ENCODE data around the gene SERBP1.
A peak's percentile ranks its signal among the peaks of the same experiment; 100 is the strongest.

Gene SERBP1

DNA sequence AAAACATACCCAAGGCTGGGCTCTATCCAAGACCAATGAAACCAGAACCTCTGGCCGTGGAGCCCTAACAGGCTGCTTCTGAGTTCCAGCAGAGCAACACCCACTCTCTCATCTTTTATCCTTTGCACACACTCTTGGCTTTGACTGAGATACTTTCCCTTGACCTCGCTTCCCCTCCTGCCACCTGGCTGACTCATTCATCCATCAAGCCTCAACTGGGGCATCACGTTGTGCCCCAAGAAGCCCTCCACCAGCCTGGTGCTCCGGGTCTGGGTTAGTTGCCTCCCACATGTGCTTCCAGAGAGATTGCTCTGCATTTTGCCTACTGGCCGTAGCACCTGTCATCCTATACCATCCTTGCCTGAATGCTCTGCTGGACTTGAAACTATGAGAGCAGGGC is 34.5 kb upstream of the SERBP1 start:
- Histone ChIP-seq H3K79me1 (ENCODE audit: low read length) (no peaks in the 10 kb centered on the region), H3K4me3 (ENCODE audit: low read depth, low read length) (no peak overlapping the region), H3K4me2 (ENCODE audit: low read length) (no peak overlapping the region), H3K23ac (ENCODE audit: low read length) (no peak overlapping the region), H3K14ac (ENCODE audit: low read length) (no peak overlapping the region), H3K36me3 (ENCODE audit: control insufficient read depth in 1 of 2, insufficient read depth in 2 of 2, low read length in 2 of 2) (no peaks in the 10 kb centered on the region), H2AFZ (ENCODE audit: insufficient read depth, low read length, poor library complexity) (no peak overlapping the region), H3K4ac (ENCODE audit: low read depth, low read length) (no peak overlapping the region), H4K8ac (ENCODE audit: low read depth, low read length) (no peak overlapping the region), H2BK120ac (ENCODE audit: insufficient read depth, low read length, poor library complexity) (no peak overlapping the region), H3K79me2 (ENCODE audit: control insufficient read depth, insufficient read depth, low read length, poor library complexity) (no peaks in the 10 kb centered on the region), H3K27me3 (ENCODE audit: insufficient read depth, low read length) (no peaks in the 10 kb centered on the region), H3K27ac (ENCODE audit: low read depth, low read length) (no peak overlapping the region), H2BK5ac (ENCODE audit: low read depth, low read length, poor library complexity) (no peak overlapping the region), H3K4me1 (ENCODE audit: control insufficient read depth in 1 of 2, insufficient read depth in 2 of 2, low read length in 2 of 2) (peaks cover 0 to 5% of the 10 kb centered on the region in 2 experiments), H4K91ac (ENCODE audit: low read depth, low read length) (no peak overlapping the region), H2AK5ac (ENCODE audit: low read length) (no peak overlapping the region), H3K18ac (ENCODE audit: low read length) (no peak overlapping the region), H2BK12ac (ENCODE audit: low read length) (no peak overlapping the region), H4K12ac (ENCODE audit: low read depth, low read length) (no peak overlapping the region), H3K9ac (ENCODE audit: low read length) (no peak overlapping the region), H3K9me3 (ENCODE audit: insufficient read depth, low read depth, low read length) (no peaks in the 10 kb centered on the region)
- no peak for DNase-seq
- no CpG with 5 or more reads among the region's 5 CpGs for WGBS (ENCODE audit: extremely low coverage, insufficient coverage, insufficient read length)

DNA sequence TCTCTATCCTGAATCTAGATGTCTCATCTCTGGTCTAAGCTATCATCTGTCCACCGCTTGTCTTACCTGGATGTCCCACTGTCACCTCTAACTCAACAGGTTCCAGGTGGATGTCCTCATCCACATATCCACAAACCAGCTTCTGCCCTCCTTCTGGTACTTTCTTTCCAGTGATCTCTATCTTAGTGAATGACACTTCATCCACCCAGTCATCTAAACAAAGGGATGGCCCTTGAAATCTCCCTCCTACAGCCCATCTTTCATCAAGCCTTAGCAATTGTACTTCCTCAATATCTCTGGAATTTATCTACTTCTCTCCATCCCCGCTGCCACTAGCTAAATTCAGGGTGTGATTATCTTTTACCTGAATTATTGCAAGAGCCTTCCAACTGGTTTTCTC is 33.9 kb upstream of the SERBP1 start:
- H3K79me2 ChIP-seq (ENCODE audit: control insufficient read depth, insufficient read depth, low read length, poor library complexity), result no peaks in the 10 kb centered on the region
- H3K4ac ChIP-seq (ENCODE audit: low read depth, low read length), result no peak overlapping the region
- no CpG with 5 or more reads among the region's 2 CpGs for WGBS (ENCODE audit: extremely low coverage, insufficient coverage, insufficient read length)
- no peak for DNase-seq
- H3K4me2 ChIP-seq (ENCODE audit: low read length), result no peak overlapping the region
- H3K9me3 ChIP-seq (ENCODE audit: insufficient read depth, low read depth, low read length), result no peaks in the 10 kb centered on the region
- H2BK120ac ChIP-seq (ENCODE audit: insufficient read depth, low read length, poor library complexity), result no peak overlapping the region
- H3K27ac ChIP-seq (ENCODE audit: low read depth, low read length), result no peak overlapping the region
- no peak overlapping the region for H3K9ac ChIP-seq (ENCODE audit: low read length)
- H2BK5ac ChIP-seq (ENCODE audit: low read depth, low read length, poor library complexity), result no peak overlapping the region
- H3K23ac ChIP-seq (ENCODE audit: low read length), result no peak overlapping the region
- H3K79me1 ChIP-seq (ENCODE audit: low read length), result no peaks in the 10 kb centered on the region
- no peak overlapping the region for H3K4me3 ChIP-seq (ENCODE audit: low read depth, low read length)
- H3K18ac ChIP-seq (ENCODE audit: low read length), result no peak overlapping the region
- H3K36me3 ChIP-seq (ENCODE audit: control insufficient read depth in 1 of 2, insufficient read depth in 2 of 2, low read length in 2 of 2), result no peaks in the 10 kb centered on the region
- no peaks in the 10 kb centered on the region for H3K27me3 ChIP-seq (ENCODE audit: insufficient read depth, low read length)
- no peak overlapping the region for H4K91ac ChIP-seq (ENCODE audit: low read depth, low read length)
- peaks cover 0 to 5% of the 10 kb centered on the region in 2 experiments for H3K4me1 ChIP-seq (ENCODE audit: control insufficient read depth in 1 of 2, insufficient read depth in 2 of 2, low read length in 2 of 2)
- no peak overlapping the region for H2BK12ac ChIP-seq (ENCODE audit: low read length)
- H2AFZ ChIP-seq (ENCODE audit: insufficient read depth, low read length, poor library complexity), result no peak overlapping the region
- no peak overlapping the region for H4K8ac ChIP-seq (ENCODE audit: low read depth, low read length)
- no peak overlapping the region for H4K12ac ChIP-seq (ENCODE audit: low read depth, low read length)
- H2AK5ac ChIP-seq (ENCODE audit: low read length), result no peak overlapping the region
- no peak overlapping the region for H3K14ac ChIP-seq (ENCODE audit: low read length)

DNA sequence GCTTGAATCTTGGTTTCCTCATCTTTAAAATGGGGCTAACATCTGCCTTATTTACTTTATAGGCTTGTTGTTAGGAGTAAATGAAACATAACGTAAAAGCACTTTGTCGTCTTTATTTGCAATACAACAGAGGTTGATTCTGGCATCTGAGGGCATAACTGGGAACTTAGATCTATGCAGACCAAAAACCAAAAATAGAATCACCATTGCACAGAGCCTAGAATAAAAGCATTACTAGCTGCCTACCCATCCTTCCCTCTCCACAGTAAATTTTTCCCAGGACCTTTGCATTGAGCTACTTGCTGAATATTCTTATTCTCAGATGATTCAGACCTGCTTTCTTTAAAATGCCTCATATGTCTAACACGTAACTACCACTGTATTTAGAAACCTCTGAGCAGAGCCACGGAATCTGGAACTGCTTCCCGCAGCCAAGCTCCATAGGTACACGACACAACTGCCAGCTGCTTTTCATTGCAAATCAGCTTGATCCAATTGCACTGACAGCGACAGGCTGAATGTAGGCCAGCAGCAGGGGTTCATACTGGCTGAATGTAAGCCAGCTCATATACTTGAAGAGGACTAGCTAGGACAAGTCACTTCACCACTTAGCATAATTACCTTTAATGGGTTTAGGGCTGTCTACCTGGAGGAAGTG is 33.2 kb upstream of the SERBP1 start:
- Histone ChIP-seq H2BK5ac (ENCODE audit: low read depth, low read length, poor library complexity) (no peak overlapping the region), H3K4me1 (ENCODE audit: control insufficient read depth in 1 of 2, insufficient read depth in 2 of 2, low read length in 2 of 2) (peaks cover 0 to 3% of the 10 kb centered on the region in 2 experiments), H3K79me1 (ENCODE audit: low read length) (no peaks in the 10 kb centered on the region), H3K23ac (ENCODE audit: low read length) (no peak overlapping the region), H3K27me3 (ENCODE audit: insufficient read depth, low read length) (no peaks in the 10 kb centered on the region), H2BK12ac (ENCODE audit: low read length) (no peak overlapping the region), H3K9ac (ENCODE audit: low read length) (no peak overlapping the region), H2AK5ac (ENCODE audit: low read length) (no peak overlapping the region), H3K79me2 (ENCODE audit: control insufficient read depth, insufficient read depth, low read length, poor library complexity) (no peaks in the 10 kb centered on the region), H3K4ac (ENCODE audit: low read depth, low read length) (no peak overlapping the region), H3K14ac (ENCODE audit: low read length) (no peak overlapping the region), H4K8ac (ENCODE audit: low read depth, low read length) (no peak overlapping the region), H3K27ac (ENCODE audit: low read depth, low read length) (no peak overlapping the region), H3K4me2 (ENCODE audit: low read length) (no peak overlapping the region), H3K36me3 (ENCODE audit: control insufficient read depth in 1 of 2, insufficient read depth in 2 of 2, low read length in 2 of 2) (no peaks in the 10 kb centered on the region), H3K9me3 (ENCODE audit: insufficient read depth, low read depth, low read length) (no peaks in the 10 kb centered on the region), H2BK120ac (ENCODE audit: insufficient read depth, low read length, poor library complexity) (no peak overlapping the region), H2AFZ (ENCODE audit: insufficient read depth, low read length, poor library complexity) (no peak overlapping the region), H4K12ac (ENCODE audit: low read depth, low read length) (no peak overlapping the region), H3K18ac (ENCODE audit: low read length) (no peak overlapping the region), H4K91ac (ENCODE audit: low read depth, low read length) (no peak overlapping the region), H3K4me3 (ENCODE audit: low read depth, low read length) (no peak overlapping the region)
- no CpG with 5 or more reads among the region's 7 CpGs for WGBS (ENCODE audit: extremely low coverage, insufficient coverage, insufficient read length)
- DNase-seq, result no peak

DNA sequence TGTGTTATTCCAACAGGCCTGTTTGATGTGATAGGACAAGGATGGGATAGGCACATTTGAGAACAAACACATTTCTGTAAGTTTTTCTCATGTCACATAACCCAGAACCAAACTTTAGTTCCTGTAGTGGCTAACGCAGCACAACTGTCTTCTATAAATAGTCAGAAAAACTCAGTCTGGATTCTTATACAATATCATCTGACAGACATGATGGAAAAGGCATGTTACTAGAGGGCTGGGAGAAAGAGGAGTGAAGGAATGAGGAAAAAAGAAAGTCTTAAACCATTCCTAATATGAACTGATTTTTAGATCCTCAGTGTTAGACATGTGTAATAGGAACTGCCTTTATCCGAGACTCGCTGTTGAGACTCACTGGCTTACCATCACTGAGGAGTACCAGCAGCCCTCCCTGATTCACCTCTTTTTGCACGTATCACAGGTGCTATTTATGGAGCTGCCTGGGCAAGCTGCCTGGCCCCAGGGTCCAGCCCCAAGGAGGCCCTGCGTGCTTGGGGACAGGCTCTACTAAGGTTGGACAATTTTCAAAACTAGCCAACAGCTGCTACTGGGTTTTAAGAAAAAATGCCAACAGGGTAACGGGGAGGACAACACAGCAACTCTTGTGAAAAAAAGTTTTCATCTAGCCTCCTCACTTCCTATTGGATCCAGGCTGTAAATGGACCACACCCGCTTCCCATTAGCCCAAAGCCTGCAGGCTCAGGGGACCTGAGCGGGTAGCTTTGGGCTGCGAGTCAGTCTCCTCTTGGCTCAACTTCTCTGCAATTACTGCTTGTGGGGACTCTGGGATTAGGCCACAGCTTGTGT is 30.7 kb upstream of the SERBP1 start:
- no peak overlapping the region for H3K4me2 ChIP-seq (ENCODE audit: low read length)

More for the DNA sequence above, 30.7 kb upstream of the SERBP1 start:
- Histone ChIP-seq H3K27me3 (ENCODE audit: insufficient read depth, low read length) (no peaks in the 10 kb centered on the region), H3K9ac (ENCODE audit: low read length) (no peak overlapping the region), H3K79me2 (ENCODE audit: control insufficient read depth, insufficient read depth, low read length, poor library complexity) (no peaks in the 10 kb centered on the region), H3K18ac (ENCODE audit: low read length) (no peak overlapping the region), H3K4me1 (ENCODE audit: control insufficient read depth in 1 of 2, insufficient read depth in 2 of 2, low read length in 2 of 2) (no peaks in the 10 kb centered on the region), H3K14ac (ENCODE audit: low read length) (no peak overlapping the region), H4K12ac (ENCODE audit: low read depth, low read length) (no peak overlapping the region), H3K4ac (ENCODE audit: low read depth, low read length) (no peak overlapping the region), H2BK12ac (ENCODE audit: low read length) (no peak overlapping the region), H4K8ac (ENCODE audit: low read depth, low read length) (no peak overlapping the region), H3K27ac (ENCODE audit: low read depth, low read length) (no peak overlapping the region), H3K23ac (ENCODE audit: low read length) (no peak overlapping the region), H3K36me3 (ENCODE audit: control insufficient read depth in 1 of 2, insufficient read depth in 2 of 2, low read length in 2 of 2) (no peaks in the 10 kb centered on the region), H3K79me1 (ENCODE audit: low read length) (no peaks in the 10 kb centered on the region), H2AK5ac (ENCODE audit: low read length) (no peak overlapping the region), H2BK120ac (ENCODE audit: insufficient read depth, low read length, poor library complexity) (no peak overlapping the region), H2AFZ (ENCODE audit: insufficient read depth, low read length, poor library complexity) (no peak overlapping the region), H2BK5ac (ENCODE audit: low read depth, low read length, poor library complexity) (no peak overlapping the region), H3K4me3 (ENCODE audit: low read depth, low read length) (no peak overlapping the region), H3K9me3 (ENCODE audit: insufficient read depth, low read depth, low read length) (no peaks in the 10 kb centered on the region), H4K91ac (ENCODE audit: low read depth, low read length) (no peak overlapping the region)
- peak; percentile 55 to 57 for DNase-seq
- WGBS (ENCODE audit: extremely low coverage, insufficient coverage, insufficient read length), result no CpG with 5 or more reads among the region's 9 CpGs

Data from trophoblast cell (in vitro differentiated cells and primary cell).